COR-L47 (cell line): ENCODE data around the gene ATP6V1E1.
"Not testable (repeated sequence)": the region's sequence is repeated elsewhere in the genome, so short reads cannot be mapped to it uniquely, and the experiment has no call there.

Experiments
- DNase-seq: peaks from one replicate; lab custom pipeline; 2025; lab: John Stamatoyannopoulos, UW

Gene ATP6V1E1

GRCh38 chr22:17628406-17629172 is at the start of gene ATP6V1E1:
Gene ATP6V1E1, minus strand, starts transcription at chr22:17628749. Its CDS starts 114 bp downstream, at chr22:17628635.
- peak; percentile 90 for DNase-seq

- DNase-seq, result no peak
These were observed 47.0 kb upstream of the ATP6V1E1 start for GRCh38 chr22:17675584-17675983.

- no peak for DNase-seq
These were observed 45.6 kb upstream of the ATP6V1E1 start for GRCh38 chr22:17674152-17674551.

GRCh38 chr22:17672417-17672991 is 44.0 kb upstream of the ATP6V1E1 start:
- no peak for DNase-seq

- not testable (repeated sequence) for DNase-seq
These were observed 43.1 kb upstream of the ATP6V1E1 start for GRCh38 chr22:17671521-17672092.

GRCh38 chr22:17665854-17666253 is 37.3 kb upstream of the ATP6V1E1 start:
- no peak for DNase-seq

GRCh38 chr22:17665248-17665647 is 36.7 kb upstream of the ATP6V1E1 start:
- DNase-seq, result no peak

GRCh38 chr22:17664414-17665055 is 36.0 kb upstream of the ATP6V1E1 start:
- no peak for DNase-seq

- no peak for DNase-seq
These were observed 28.4 kb upstream of the ATP6V1E1 start for GRCh38 chr22:17656870-17657395.

GRCh38 chr22:17655289-17655688 is 26.7 kb upstream of the ATP6V1E1 start:
- no peak for DNase-seq

- DNase-seq, result no peak
These were observed 20.0 kb upstream of the ATP6V1E1 start for GRCh38 chr22:17648569-17648968.

GRCh38 chr22:17647991-17648390 is 19.4 kb upstream of the ATP6V1E1 start:
- no peak for DNase-seq

GRCh38 chr22:17647452-17647851 is 18.9 kb upstream of the ATP6V1E1 start:
- DNase-seq, result no peak

GRCh38 chr22:17642357-17642756 is 13.8 kb upstream of the ATP6V1E1 start:
- not testable (repeated sequence) for DNase-seq

- DNase-seq, result no peak
These were observed 12.7 kb upstream of the ATP6V1E1 start for GRCh38 chr22:17641269-17641668.

GRCh38 chr22:17639247-17639741 is 10.7 kb upstream of the ATP6V1E1 start:
- DNase-seq, result peak; percentile 2

GRCh38 chr22:17638432-17639246 is 10.1 kb upstream of the ATP6V1E1 start, which contains the start of gene BCL2L13:
Gene BCL2L13, plus strand, starts transcription at chr22:17638757. Its CDS starts 16,955 bp downstream, at chr22:17655712.
- peak; percentile 81 for DNase-seq

GRCh38 chr22:17638182-17638431 is 9.6 kb upstream of the ATP6V1E1 start:
- peak; percentile 14 for DNase-seq

GRCh38 chr22:17637490-17638181 is 9.1 kb upstream of the ATP6V1E1 start:
- DNase-seq, result no peak

GRCh38 chr22:17636850-17637249 is 8.3 kb upstream of the ATP6V1E1 start:
- not testable (repeated sequence) for DNase-seq

- DNase-seq, result no peak
These were observed 6.1 kb upstream of the ATP6V1E1 start for GRCh38 chr22:17634696-17635095.
